ENCODE results near the gene AIP.

DNA sequence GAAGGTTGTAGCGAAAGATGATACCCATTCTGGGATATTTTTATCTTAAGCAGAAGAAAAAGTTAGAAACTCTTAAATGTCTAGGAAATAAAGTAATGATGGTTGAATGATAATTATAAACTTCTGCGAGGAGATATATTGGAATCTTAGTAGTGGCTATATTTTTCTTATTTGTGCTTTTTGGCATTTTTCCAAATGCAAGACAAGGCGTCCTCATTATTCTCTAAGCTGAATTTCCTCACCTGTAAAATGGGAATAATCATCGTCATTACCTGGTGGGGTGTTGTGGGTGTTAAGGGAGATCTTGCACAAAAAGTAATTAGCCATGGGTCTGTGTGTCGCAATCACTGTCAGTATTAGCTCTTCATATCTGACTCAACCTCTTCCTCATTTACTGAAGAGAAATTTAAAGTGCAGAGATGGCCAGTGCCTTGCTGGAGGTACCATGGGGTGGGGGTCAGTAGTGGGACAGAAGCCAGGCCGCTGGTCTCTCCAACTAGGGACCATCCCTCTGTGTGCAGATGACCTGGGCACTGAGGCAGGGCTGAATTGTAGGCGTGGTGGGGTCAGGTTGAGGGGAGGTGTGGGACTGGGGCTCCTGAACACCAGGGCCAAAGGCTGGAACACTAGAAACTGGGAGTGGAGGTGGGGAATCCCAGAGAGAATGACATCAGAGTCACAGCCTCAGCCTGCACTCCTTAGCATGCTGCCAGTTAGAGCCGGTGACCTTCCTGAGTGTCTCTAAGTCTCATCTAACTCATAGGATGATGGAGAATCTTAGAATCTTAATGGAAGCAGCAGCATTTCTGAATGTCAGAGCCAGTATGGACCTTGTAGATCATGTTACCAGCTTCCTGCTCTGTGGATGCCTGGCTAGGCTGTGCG, 18.2 kb downstream of the AIP start:
- TF ChIP-seq, protein P1, sequence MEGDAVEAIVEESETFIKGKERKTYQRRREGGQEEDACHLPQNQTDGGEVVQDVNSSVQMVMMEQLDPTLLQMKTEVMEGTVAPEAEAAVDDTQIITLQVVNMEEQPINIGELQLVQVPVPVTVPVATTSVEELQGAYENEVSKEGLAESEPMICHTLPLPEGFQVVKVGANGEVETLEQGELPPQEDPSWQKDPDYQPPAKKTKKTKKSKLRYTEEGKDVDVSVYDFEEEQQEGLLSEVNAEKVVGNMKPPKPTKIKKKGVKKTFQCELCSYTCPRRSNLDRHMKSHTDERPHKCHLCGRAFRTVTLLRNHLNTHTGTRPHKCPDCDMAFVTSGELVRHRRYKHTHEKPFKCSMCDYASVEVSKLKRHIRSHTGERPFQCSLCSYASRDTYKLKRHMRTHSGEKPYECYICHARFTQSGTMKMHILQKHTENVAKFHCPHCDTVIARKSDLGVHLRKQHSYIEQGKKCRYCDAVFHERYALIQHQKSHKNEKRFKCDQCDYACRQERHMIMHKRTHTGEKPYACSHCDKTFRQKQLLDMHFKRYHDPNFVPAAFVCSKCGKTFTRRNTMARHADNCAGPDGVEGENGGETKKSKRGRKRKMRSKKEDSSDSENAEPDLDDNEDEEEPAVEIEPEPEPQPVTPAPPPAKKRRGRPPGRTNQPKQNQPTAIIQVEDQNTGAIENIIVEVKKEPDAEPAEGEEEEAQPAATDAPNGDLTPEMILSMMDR (IDR thresholded peaks at IDR 0.05): no peak
- TF ChIP-seq EZH2 (IDR thresholded peaks at IDR 0.05; ENCODE audit: borderline replicate concordance, insufficient read depth, low read depth, low read length, poor library complexity, severe bottlenecking): no peak
